Activated CD4-positive, CD25-positive, alpha-beta regulatory T cell treated with anti-CD3 and anti-CD28 coated beads, Interleukin-2, amount 50 U/mL, for 16 hours (primary cell): ENCODE data around the gene KIF1A.

Experiments
- DNase-seq: peaks from one replicate; pipeline ENCODE4 v3.0.0-alpha.2; 2020; ENCODE audit warnings: low read depth, low spot score

Gene KIF1A

DNA sequence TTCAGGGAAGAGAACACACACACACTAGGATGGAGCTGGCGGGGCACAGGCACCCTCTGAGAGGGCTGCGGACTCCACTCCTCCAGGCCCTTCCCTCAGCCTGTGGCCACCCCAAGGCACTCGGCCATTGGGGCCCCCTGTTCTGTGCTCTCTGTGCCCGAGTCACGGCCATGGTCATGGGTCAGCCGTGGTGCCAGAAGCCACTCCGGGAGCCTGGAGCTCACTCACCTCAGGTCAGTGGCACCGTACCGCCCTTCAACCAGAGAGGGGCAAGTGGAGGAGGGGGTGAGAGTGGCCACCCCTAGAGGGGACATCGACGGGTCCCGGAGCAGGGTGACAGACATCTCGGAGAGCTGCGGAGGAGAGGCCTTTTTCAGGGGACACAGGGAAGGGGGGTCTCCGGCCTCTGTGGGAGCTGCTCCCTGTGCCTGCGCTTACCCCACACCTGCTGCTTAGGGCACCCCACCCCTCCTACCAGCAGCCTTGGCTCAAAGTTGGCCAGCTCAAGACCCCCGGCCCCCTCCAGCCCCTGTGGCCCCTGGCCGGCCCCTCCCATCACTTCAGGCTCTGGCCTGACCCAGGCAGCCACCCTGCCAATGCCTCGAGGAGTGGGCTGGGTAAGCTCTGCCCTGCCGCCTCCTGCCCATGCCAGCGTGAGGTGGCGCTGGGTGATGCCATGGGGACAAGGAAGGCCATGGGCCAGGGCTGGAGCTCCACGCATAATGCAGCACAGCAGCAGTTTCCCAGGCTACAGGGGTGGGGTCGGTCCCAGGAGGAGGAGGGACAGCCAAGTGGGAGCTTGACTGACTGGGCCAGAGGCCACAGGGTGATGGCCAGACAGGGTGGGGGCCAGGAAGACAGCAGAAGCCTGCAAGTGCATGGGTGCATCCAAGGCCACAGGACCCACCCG, 99.1 kb downstream of the KIF1A start:
- DNase-seq = no peak

DNA sequence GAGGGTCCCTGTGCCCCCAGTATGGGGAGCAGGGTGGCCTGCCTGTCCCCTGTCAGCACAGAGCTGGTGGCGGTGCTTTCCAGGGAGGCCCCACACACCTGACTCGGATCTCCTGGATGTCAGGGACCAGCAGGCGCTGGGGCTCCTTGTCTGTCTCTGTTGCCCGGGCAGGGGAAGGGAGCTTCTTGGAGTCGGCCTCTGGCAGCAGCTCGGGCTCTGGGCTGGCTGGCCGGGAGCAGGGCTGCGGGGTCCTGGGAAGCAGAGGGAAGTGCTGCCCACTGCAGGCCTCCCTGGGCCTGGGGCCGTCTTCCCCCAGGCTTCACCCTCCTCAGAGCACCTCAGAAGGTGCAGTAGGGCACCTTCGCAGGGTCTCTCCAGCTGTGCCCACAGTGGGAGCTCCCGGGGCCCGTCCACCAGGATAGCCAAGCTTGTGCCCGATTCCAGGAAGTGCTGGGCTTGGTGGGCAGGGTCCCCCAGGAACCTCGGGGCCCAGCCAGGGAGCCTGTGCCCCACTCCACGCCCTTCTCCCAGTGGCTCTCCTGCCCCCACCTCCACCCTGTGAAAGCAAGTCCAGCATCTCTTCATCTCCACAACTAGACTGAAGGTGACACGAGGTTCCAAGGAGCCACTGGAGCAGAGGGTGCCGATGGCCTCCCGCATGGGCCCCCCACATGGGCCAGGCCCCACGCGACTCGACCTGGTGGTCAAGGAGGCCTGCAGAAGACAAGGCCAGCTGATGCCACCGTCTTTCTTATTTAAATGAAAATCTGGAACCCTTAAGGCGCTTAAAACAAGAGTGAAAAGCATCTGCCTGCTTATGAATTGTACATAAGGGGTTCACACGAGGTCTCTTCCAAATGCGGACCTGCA, 100.1 kb downstream of the KIF1A start:
- no peak for DNase-seq

- DNase-seq = no peak
These were observed 101.0 kb downstream of the KIF1A start for GRCh38 chr2:240718896-240719490.

GRCh38 chr2:240717681-240718581, 102.1 kb downstream of the KIF1A start:
- DNase-seq = no peak

DNA sequence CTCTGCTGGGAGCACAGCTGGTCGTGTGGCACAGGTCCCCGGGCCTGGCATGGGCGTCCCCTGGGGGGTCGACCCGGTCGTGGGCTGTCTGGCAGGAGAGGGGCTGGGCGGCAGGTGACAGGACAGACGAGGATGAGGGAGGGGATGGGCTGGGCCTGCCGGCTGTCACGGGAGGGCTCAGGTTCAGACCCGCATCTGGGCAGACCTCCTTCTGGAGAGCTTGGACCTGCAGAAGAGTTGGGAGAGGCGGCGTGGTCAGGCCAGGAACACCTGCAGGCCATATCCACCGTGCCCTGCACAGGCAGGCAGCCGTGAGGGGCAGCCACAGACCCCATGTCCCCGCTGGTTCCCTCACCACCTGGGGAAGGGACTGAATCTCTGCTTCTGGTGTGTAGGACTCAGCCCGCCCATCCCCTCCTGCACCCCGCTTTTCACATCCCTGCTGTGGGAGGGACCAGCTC, 102.8 kb downstream of the KIF1A start:
- no peak for DNase-seq

GRCh38 chr2:240716130-240716798, 103.8 kb downstream of the KIF1A start:
- DNase-seq = no peak

DNA sequence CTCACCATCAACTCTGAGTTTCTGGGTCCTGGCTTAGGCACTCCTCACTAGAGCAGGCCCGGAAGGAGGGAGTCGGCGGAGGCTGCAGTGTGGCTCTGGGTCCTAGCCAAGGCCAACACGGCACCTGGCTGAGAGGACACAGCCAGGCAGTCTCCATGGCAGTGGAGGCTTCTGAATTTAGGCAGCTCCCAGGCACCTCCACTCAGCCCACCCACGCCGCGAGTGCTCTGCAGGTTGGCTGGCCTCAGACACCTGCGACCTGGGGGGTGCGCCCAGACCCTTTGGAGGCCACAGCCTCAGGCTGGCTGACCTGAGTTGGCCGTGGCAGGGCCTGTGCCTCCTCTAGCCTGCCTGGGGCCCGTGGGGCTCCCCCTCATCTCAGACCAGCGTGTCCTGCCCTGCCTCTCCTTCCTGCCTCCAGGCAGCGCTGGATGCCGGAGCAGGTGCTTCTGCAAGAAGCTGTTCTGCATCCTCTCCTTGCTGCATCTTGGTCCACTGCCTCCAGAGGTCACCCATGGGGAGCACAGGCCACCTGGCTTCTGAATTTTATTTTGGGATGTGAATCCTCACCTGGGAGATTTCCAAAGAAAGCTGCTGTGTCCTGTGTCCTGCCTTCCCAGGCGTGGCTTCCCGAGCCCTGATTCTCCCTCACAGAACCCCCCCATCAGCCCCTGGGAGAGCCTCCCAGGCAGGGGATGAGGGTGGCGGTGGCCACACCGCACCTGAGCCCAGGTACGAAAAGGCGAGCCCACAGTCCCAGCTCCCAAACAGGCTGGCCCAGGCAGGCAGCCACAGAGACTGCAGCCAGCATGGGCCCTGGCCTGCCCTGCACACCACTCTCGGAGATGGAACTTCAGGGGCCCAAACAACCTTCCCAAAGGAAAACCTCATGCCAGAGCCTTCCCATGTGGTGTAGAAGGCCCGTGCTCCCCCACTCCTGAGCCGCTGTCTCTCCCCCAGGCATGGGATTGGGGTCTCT, 105.0 kb downstream of the KIF1A start:
- no peak for DNase-seq

- DNase-seq = no peak
These were observed 105.9 kb downstream of the KIF1A start for GRCh38 chr2:240713928-240714746.

GRCh38 chr2:240713071-240713927, 106.7 kb downstream of the KIF1A start:
- DNase-seq = no peak

DNA sequence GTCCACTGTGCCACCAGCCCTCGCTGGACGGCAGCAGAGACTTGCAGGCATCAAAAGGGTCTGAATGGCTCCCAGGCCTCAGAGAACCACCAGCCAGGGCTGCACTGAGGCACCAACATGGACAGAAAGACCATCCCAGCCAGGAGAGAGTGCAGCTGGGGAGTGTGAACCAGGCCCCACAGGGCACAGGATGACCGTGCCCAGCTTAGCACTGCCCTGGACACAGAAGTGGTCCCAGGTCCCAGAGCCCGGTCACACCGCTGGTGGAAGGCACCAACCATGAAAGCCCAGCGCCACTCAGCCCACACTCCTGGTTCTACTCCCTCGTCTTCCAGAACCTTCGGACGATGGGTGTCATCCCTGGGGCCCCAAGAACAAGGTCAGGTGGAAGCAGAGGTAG, 107.9 kb downstream of the KIF1A start:
- DNase-seq = no peak

DNA sequence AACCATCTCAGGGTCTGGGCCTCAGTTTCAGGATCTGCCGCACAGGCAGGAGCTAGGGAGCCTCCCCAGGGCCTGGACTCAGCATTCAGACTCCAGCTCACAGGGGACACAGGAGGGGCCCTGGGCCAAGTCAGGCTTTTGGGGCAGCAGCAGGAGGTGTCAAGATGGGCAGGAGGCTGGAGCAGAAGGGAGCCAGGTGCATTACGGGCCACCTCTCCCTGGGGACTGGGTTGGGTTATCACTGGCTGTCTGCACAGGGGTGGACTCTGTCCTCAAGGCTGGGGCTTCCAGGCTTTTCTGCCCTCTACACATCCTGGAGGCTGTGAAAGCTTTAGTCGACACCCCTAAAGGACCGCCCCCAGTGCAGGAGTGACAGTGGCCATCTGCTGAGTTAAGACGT, 108.3 kb downstream of the KIF1A start:
- DNase-seq = no peak

GRCh38 chr2:240711296-240711695, 108.7 kb downstream of the KIF1A start:
- no peak for DNase-seq

GRCh38 chr2:240708457-240708856, 111.6 kb downstream of the KIF1A start:
- no peak for DNase-seq

DNA sequence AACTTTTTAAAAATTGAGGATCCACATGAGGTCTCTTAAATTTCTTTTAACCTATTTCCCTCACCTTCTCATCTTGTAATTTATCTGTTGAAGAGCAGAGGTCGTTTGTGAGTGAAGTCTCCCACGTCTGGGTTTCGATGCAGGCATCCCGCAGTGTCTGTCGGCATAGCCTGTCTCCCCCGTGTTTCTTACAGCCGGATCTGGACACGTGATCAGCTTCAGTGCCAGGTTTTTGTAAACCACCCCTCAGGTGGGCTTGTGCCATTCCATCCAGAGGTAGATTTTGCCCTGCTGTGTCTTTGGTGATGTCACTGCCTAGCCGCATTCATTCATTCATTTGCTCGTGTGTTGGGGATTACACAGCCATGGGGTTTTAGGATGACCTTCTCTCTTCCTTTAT, 112.2 kb downstream of the KIF1A start:
- no peak for DNase-seq

GRCh38 chr2:240707043-240707756, 112.8 kb downstream of the KIF1A start:
- DNase-seq = no peak

DNA sequence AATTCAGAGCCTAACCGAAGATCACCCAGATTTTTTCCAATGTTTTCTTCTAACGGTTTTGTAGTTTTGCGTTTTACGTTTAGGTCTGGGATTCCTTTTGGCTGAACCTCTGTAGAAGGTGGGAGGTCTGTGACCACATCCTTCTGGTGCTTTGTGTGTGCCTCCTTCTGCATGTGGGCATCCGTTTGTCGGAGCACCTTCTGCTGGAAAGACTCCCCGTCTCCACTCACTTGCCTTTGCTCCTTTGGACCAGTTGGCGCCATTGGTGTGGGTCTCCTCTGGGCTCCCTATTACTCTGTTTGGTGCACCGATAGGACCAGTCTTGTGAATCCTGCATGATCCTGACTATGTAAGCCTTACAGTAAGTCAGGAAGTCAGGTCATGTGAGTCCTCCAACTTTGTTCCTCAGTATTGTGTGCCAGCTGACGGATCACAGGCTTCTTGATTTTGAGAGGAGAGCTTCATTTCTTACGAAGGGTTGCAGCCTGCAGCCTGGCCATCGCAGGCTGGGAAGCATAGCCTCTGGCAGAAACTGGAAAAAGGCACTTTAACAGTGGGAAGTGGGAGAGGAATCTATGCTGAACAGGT, 114.7 kb downstream of the KIF1A start:
- DNase-seq = no peak
